HG03280 (cell line): Measurements from ENCODE around the gene OR6F1.
"Not testable (repeated sequence)": the region's sequence is repeated elsewhere in the genome, so short reads cannot be mapped to it uniquely, and the experiment has no call there.

ENCODE experiments used
- ATAC-seq: cut with Tn5 transposase; IDR thresholded peaks from one replicate; pipeline ENCODE4 v1.9.1; 2021; ENCODE audit warnings: mild to moderate bottlenecking, moderate library complexity; ENCODE audit not compliant: unreplicated experiment

OR6F1 gene

GRCh38 chr1:247716546-247716945, at the start of gene OR6F1:
Gene OR6F1 (minus strand): TSS chr1:247716646. CDS start chr1:247712755, 3,891 bp downstream.
- no peak for ATAC-seq

GRCh38 chr1:247760456-247760855, 44.0 kb upstream of the OR6F1 start, which contains the start of gene OR1C1:
Gene OR1C1 (minus strand): TSS chr1:247760556. CDS start chr1:247758406, 2,150 bp downstream.
- ATAC-seq, result no peak

- ATAC-seq, result not testable (repeated sequence)
Measured at GRCh38 chr1:247754311-247754710, 37.9 kb upstream of the OR6F1 start.

GRCh38 chr1:247749870-247750269, 33.4 kb upstream of the OR6F1 start:
- no peak for ATAC-seq

- ATAC-seq, result no peak
Measured at GRCh38 chr1:247748041-247748440, 31.6 kb upstream of the OR6F1 start, which contains the start of gene OR14A2. Gene OR14A2 (minus strand): TSS chr1:247748141.

GRCh38 chr1:247747616-247748015, 31.2 kb upstream of the OR6F1 start:
- no peak for ATAC-seq

GRCh38 chr1:247746391-247746935, 30.0 kb upstream of the OR6F1 start:
- ATAC-seq, result no peak

GRCh38 chr1:247742215-247742760, 25.8 kb upstream of the OR6F1 start:
- ATAC-seq, result not testable (repeated sequence)

- no peak for ATAC-seq
Measured at GRCh38 chr1:247741756-247742155, 25.3 kb upstream of the OR6F1 start.

GRCh38 chr1:247740721-247741120, 24.3 kb upstream of the OR6F1 start:
- ATAC-seq, result no peak

- ATAC-seq, result no peak
Measured at GRCh38 chr1:247738315-247738714, 21.9 kb upstream of the OR6F1 start, which contains the start of gene OR14K1. Gene OR14K1 (plus strand): TSS chr1:247738615. CDS start chr1:247738615, 0 bp downstream.

GRCh38 chr1:247721222-247721621, 4.8 kb upstream of the OR6F1 start:
- no peak for ATAC-seq

GRCh38 chr1:247713753-247714152, 2.7 kb downstream of the OR6F1 start:
- no peak for ATAC-seq

GRCh38 chr1:247710681-247711080, 5.8 kb downstream of the OR6F1 start:
- not testable (repeated sequence) for ATAC-seq

- no peak for ATAC-seq
Measured at GRCh38 chr1:247701338-247701737, 15.1 kb downstream of the OR6F1 start.

GRCh38 chr1:247681288-247681897, 35.1 kb downstream of the OR6F1 start:
- ATAC-seq, result peak; percentile 92

GRCh38 chr1:247680171-247680570, 36.3 kb downstream of the OR6F1 start:
- ATAC-seq, result no peak

- no peak for ATAC-seq
Measured at GRCh38 chr1:247679639-247680038, 36.8 kb downstream of the OR6F1 start, which contains the start of gene OR13G1. Gene OR13G1 (minus strand): TSS chr1:247679739. CDS start chr1:247673041, 6,698 bp downstream.

- no peak for ATAC-seq
Measured at GRCh38 chr1:247669225-247669624, 47.2 kb downstream of the OR6F1 start.
